H9 (cell line): ENCODE results near the gene BEST4. TPM values are rescaled to one million over a fixed set of nuclear protein-coding genes. Genes with fewer than 3 reads are reported as not detected.
"Not testable (repeated sequence)": the region's sequence is repeated elsewhere in the genome, so short reads cannot be mapped to it uniquely, and the experiment has no call there.

Experiments used
- DNase-seq: peaks from one replicate; pipeline ENCODE4 v3.0.0-alpha.2; 2017
- H2AFZ ChIP-seq: one replicate; pipeline ENCODE4 v1.6.1; 2013; ENCODE audit warnings: mild to moderate bottlenecking, low read length, control low read depth, moderate library complexity
- H2AK5ac ChIP-seq: 2 replicates; pipeline ENCODE4 v1.6.1; 2013; ENCODE audit warnings: low read length, control low read depth, mixed read lengths; ENCODE audit not compliant: insufficient read length
- H2BK120ac ChIP-seq: one replicate; pipeline ENCODE4 v1.6.1; 2013; ENCODE audit warnings: low read depth, mild to moderate bottlenecking, low read length, control low read depth, inconsistent platforms; ENCODE audit not compliant: poor library complexity, severe bottlenecking
- H2BK12ac ChIP-seq: 2 replicates; pipeline ENCODE4 v1.6.1; 2013; ENCODE audit warnings: low read length, control low read depth, mixed read lengths, low read depth; ENCODE audit not compliant: insufficient read length
- H2BK15ac ChIP-seq: 2 replicates; pipeline ENCODE4 v1.6.1; 2013; ENCODE audit warnings: low read depth, low read length, control low read depth
- H2BK20ac ChIP-seq: one replicate; pipeline ENCODE4 v1.6.1; 2013; ENCODE audit warnings: low read depth, mild to moderate bottlenecking, low read length, control low read depth, inconsistent platforms; ENCODE audit not compliant: poor library complexity, severe bottlenecking
- H2BK5ac ChIP-seq: 2 replicates; pipeline ENCODE4 v1.6.1; 2013; ENCODE audit warnings: low read length, control low read depth, mixed read lengths; ENCODE audit not compliant: insufficient read length
- H3K14ac ChIP-seq: 2 replicates; pipeline ENCODE4 v1.6.1; 2013; ENCODE audit warnings: low read length, control low read depth; ENCODE audit not compliant: insufficient read depth
- H3K18ac ChIP-seq: 2 replicates; pipeline ENCODE4 v1.6.1; 2013; ENCODE audit warnings: low read depth, mild to moderate bottlenecking, mixed read lengths, low read length, control low read depth; ENCODE audit not compliant: insufficient read length
- H3K23ac ChIP-seq: 2 replicates; pipeline ENCODE4 v1.6.1; 2013; ENCODE audit warnings: low read length, control low read depth, mixed read lengths, low read depth; ENCODE audit not compliant: insufficient read length
- H3K23me2 ChIP-seq: 2 replicates; pipeline ENCODE4 v1.6.1; 2013; ENCODE audit warnings: low read depth, mild to moderate bottlenecking, mixed read lengths, low read length, control low read depth; ENCODE audit not compliant: insufficient read length, poor library complexity, severe bottlenecking
- H3K27ac ChIP-seq: 2 replicates; pipeline ENCODE4 v1.5.1; 2013; ENCODE audit warnings: low read length, control low read depth, mixed read lengths, low read depth; ENCODE audit not compliant: insufficient read length
- H3K27me3 ChIP-seq: 2 replicates; pipeline ENCODE4 v1.6.1; 2013; ENCODE audit warnings: low read length, control low read depth, inconsistent platforms; ENCODE audit not compliant: insufficient read depth
- H3K4ac ChIP-seq: 2 replicates; pipeline ENCODE4 v1.6.1; 2013; ENCODE audit warnings: low read depth, mild to moderate bottlenecking, control low read depth, inconsistent platforms, low read length, moderate library complexity
- H3K4me1 ChIP-seq: 2 replicates; pipeline ENCODE4 v1.6.1; 2013; ENCODE audit warnings: low read length, control low read depth, inconsistent platforms; ENCODE audit not compliant: insufficient read depth
- H3K4me2 ChIP-seq: 2 replicates; pipeline ENCODE4 v1.6.1; 2013; ENCODE audit warnings: low read length, control low read depth, mixed read lengths; ENCODE audit not compliant: insufficient read length, insufficient read depth
- H3K56ac ChIP-seq: 2 replicates; pipeline ENCODE4 v1.6.1; 2013; ENCODE audit warnings: low read depth, mild to moderate bottlenecking, mixed read lengths, low read length, control low read depth; ENCODE audit not compliant: insufficient read length
- H3K79me1 ChIP-seq: 2 replicates; pipeline ENCODE4 v1.6.1; 2013; ENCODE audit warnings: low read depth, mild to moderate bottlenecking, moderate library complexity, low read length, control low read depth, inconsistent platforms; ENCODE audit not compliant: insufficient read depth, poor library complexity, severe bottlenecking
- H3K79me2 ChIP-seq: 2 replicates; pipeline ENCODE4 v1.6.1; 2013; ENCODE audit warnings: low read length, control low read depth, inconsistent platforms; ENCODE audit not compliant: insufficient read depth
- H3K9ac ChIP-seq: 2 replicates; pipeline ENCODE4 v1.6.1; 2013; ENCODE audit warnings: low read length, control low read depth, mixed read lengths; ENCODE audit not compliant: insufficient read length; ENCODE audit errors: extremely low read depth
- H3K9me3 ChIP-seq: one replicate; pipeline ENCODE4 v1.6.1; 2013; ENCODE audit warnings: low read depth, low read length, inconsistent platforms; ENCODE audit not compliant: control insufficient read depth
- H3T11ph ChIP-seq: one replicate; pipeline ENCODE4 v1.6.1; 2013; ENCODE audit warnings: mild to moderate bottlenecking, low read length, control low read depth, inconsistent platforms
- H4K20me1 ChIP-seq: one replicate; pipeline ENCODE4 v1.6.1; 2013; ENCODE audit not compliant: control insufficient read depth, insufficient read length, insufficient read depth
- H4K5ac ChIP-seq: 2 replicates; pipeline ENCODE4 v1.6.1; 2013; ENCODE audit warnings: low read depth, mild to moderate bottlenecking, mixed read lengths, low read length, control low read depth; ENCODE audit not compliant: insufficient read length
- H4K8ac ChIP-seq: replicated peaks from 2 replicates; pipeline ENCODE4 v1.6.1; 2013; ENCODE audit warnings: low read length, control low read depth, mixed read lengths, low read depth; ENCODE audit not compliant: insufficient read length
- H4K91ac ChIP-seq: 2 replicates; pipeline ENCODE4 v1.6.1; 2013; ENCODE audit warnings: low read depth, mild to moderate bottlenecking, moderate library complexity, mixed read lengths, low read length, control low read depth; ENCODE audit not compliant: insufficient read length
- H3K27ac Mint-ChIP-seq, 3 experiments: 2 replicates in 2 of 3; 3 replicates in 1 of 3; pipeline ENCODE4 v1.8.0; 2020 to 2021; ENCODE audit warnings: mixed read lengths in 3 of 3, mild to moderate bottlenecking in 1 of 3, moderate library complexity in 1 of 3
- H3K27me3 Mint-ChIP-seq: 2 replicates; pipeline ENCODE4 v1.8.0; 2021; ENCODE audit warnings: low read depth, mild to moderate bottlenecking, moderate library complexity, mixed read lengths
- H3K36me3 Mint-ChIP-seq, 3 experiments: 2 replicates in 2 of 3; 3 replicates in 1 of 3; pipeline ENCODE4 v1.8.0; 2020 to 2021; ENCODE audit warnings: low read depth in 3 of 3, mixed read lengths in 3 of 3; ENCODE audit not compliant: insufficient read depth in 1 of 3
- H3K4me1 Mint-ChIP-seq, 2 experiments: 2 replicates each; pipeline ENCODE4 v1.8.0; 2020; ENCODE audit warnings: mixed read lengths in 2 of 2
- H3K4me3 Mint-ChIP-seq, 2 experiments: 2 replicates in 1 of 2; 3 replicates in 1 of 2; pipeline ENCODE4 v1.8.0; 2020 to 2021; ENCODE audit warnings: mild to moderate bottlenecking in 2 of 2, mixed read lengths in 2 of 2, moderate library complexity in 1 of 2
- H3K9me3 Mint-ChIP-seq, 2 experiments: 2 replicates in 1 of 2; 3 replicates in 1 of 2; pipeline ENCODE4 v1.8.0; 2020; ENCODE audit warnings: mild to moderate bottlenecking in 2 of 2, mixed read lengths in 2 of 2, moderate library complexity in 1 of 2
- WGBS: extraction: QIAGEN DNeasy Blood & Tissue Kit; methylation state at CpG from one replicate; pipeline ENCODE4 v1.1.7; 2013; ENCODE audit warnings: missing lambda C conversion rate, low lambda C conversion rate, mixed read lengths; ENCODE audit not compliant: insufficient read length; ENCODE audit errors: extremely low coverage; 5-methylcytosine and 5-hydroxymethylcytosine counted together
- total RNA-seq: library from RNA; stranded (reverse); gene quantifications from 2 replicates; pipeline ENCODE4 v1.2.1, GENCODE V29; 2021
- TF ChIP-seq, protein P1 (sequence below): fragments of 200-600 bp; sonication (generic); conservative IDR thresholded peaks from 3 replicates; pipeline ENCODE4 v1.8.0; 2021; ENCODE audit warnings: antibody characterized with exemption, mild to moderate bottlenecking

BEST4 gene
- total RNA-seq, 1 experiment from 2014 or later: 1.1 TPM

DNA sequence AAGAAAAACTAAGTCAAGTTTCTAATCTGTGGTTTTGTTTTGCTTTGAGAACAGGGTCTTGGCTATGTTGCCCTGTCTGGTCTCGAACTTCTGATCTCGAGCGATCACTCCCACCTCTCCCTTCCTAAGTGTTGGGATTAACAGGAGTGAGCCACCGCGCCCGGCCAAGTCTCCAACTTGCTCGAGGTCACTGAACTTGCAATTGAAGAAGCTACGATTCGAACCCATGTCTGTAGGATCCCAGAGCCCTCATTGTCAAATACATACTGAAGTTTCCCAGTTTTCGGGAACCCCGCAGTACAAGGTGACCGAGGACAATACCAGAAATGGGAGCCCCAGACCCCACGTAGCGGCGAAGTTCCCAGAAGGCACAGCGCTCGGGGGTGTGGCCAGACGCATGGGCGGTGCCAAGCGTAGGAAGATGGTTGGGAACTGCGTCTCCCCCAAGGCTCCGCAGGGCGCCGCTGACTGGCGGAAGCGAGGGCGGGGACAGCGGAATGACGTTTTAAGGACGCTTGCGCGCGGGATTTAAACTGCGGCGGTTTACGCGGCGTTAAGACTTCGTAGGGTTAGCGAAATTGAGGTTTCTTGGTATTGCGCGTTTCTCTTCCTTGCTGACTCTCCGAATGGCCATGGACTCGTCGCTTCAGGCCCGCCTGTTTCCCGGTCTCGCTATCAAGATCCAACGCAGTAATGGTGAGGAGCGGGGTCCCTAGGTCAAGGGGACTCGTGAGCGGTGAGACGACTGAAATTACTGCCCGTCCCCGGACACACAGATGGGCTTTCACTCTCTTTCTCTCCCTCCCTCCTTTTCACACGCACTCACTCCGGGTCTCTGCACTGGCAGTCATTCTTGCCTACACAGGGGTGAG is 48.4 kb downstream of the BEST4 start, which contains the start of gene KIF2C:
TSS of gene KIF2C (plus strand) at position 531 of the 872 bp plus-strand sequence. CDS start at position 627, 96 bp downstream.
- Histone ChIP-seq H3K4ac (no peak within 1 kb of the TSS; the same call in 1 of the 2 replicates), H3K4me1 (no peaks in the 10 kb centered on the region), H2AFZ (no peak within 1 kb of the TSS), H4K91ac (no peak within 1 kb of the TSS), H3K79me1 (peaks cover 5% of the 10 kb centered on the region), H3K23me2 (peaks cover 8% of the 10 kb centered on the region), H2BK15ac (no peak within 1 kb of the TSS), H3K56ac (no peak within 1 kb of the TSS), H2AK5ac (no peak within 1 kb of the TSS), H3K79me2 (peaks cover 9% of the 10 kb centered on the region; the same call in 1 of the 2 replicates), H2BK12ac (no peak within 1 kb of the TSS), H4K20me1 (no peaks in the 10 kb centered on the region), H3K23ac (no peak within 1 kb of the TSS), H4K5ac (no peak within 1 kb of the TSS), H3T11ph (no peak within 1 kb of the TSS), H3K27ac (no peak within 1 kb of the TSS), H3K27me3 (no peaks in the 10 kb centered on the region), H2BK20ac (no peak within 1 kb of the TSS), H2BK5ac (no peak within 1 kb of the TSS), H3K9me3 (no peaks in the 10 kb centered on the region), H3K4me2 (peak within 1 kb of the TSS; percentile 58), H3K18ac (peak within 1 kb of the TSS; percentile 77), H3K14ac (peak within 1 kb of the TSS; percentile 15; the same call in 1 of the 2 replicates), H2BK120ac (no peak within 1 kb of the TSS), H3K9ac (peak within 1 kb of the TSS; percentile 74), H4K8ac (no peak within 1 kb of the TSS)
- Mint-ChIP-seq H3K27ac (peak within 1 kb of the TSS; percentile 96 to 99 (median 98)), H3K4me3 (peak within 1 kb of the TSS; percentile 98 to 99), H3K27me3 (peaks cover 2% of the 10 kb centered on the region; the same call in 1 of the 2 replicates), H3K4me1 (peaks cover 18 to 19% of the 10 kb centered on the region in 2 experiments), H3K36me3 (peaks cover 24 to 35% (median 31%) of the 10 kb centered on the region in 3 experiments), H3K9me3 (peaks cover 0 to 11% of the 10 kb centered on the region in 2 experiments; a peak in 4 of 5 replicates)
- no CpG with 5 or more reads among the region's 57 CpGs for WGBS
- DNase-seq: peak; percentile 97
- TF ChIP-seq, protein P1, sequence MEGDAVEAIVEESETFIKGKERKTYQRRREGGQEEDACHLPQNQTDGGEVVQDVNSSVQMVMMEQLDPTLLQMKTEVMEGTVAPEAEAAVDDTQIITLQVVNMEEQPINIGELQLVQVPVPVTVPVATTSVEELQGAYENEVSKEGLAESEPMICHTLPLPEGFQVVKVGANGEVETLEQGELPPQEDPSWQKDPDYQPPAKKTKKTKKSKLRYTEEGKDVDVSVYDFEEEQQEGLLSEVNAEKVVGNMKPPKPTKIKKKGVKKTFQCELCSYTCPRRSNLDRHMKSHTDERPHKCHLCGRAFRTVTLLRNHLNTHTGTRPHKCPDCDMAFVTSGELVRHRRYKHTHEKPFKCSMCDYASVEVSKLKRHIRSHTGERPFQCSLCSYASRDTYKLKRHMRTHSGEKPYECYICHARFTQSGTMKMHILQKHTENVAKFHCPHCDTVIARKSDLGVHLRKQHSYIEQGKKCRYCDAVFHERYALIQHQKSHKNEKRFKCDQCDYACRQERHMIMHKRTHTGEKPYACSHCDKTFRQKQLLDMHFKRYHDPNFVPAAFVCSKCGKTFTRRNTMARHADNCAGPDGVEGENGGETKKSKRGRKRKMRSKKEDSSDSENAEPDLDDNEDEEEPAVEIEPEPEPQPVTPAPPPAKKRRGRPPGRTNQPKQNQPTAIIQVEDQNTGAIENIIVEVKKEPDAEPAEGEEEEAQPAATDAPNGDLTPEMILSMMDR: no peak

DNA sequence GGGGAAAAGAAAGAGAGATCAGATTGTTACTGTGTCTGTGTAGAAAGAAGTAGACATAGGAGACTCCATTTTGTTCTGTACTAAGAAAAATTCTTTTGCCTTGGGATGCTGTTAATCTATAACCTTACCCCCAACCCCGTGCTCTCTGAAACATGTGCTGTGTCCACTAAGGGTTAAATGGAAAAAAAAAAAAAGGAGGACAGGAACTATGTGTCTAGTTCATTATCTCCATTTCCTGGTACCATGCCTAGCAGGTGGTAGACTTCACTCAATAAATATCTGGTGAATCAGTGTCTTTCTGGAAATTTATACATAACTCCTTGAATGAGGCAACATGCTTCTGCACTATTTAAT is 49.0 kb downstream of the BEST4 start:
- H3K27me3 Mint-ChIP-seq, H3K23me2 ChIP-seq, H2BK12ac ChIP-seq, H3K9me3 ChIP-seq, H3K9ac ChIP-seq, H3K27ac ChIP-seq, H3K27me3 ChIP-seq, H2AFZ ChIP-seq, H2BK5ac ChIP-seq, H2AK5ac ChIP-seq, H2BK20ac ChIP-seq, H3K79me1 ChIP-seq, H2BK15ac ChIP-seq, H3K4ac ChIP-seq, H4K20me1 ChIP-seq, H3K14ac ChIP-seq, H3K79me2 ChIP-seq, H3K23ac ChIP-seq, H4K5ac ChIP-seq, H2BK120ac ChIP-seq, H3K4me1 ChIP-seq, H3T11ph ChIP-seq, H3K56ac ChIP-seq, H4K8ac ChIP-seq, H4K91ac ChIP-seq, DNase-seq: not testable (repeated sequence)
- Histone ChIP-seq H3K4me2 (peak overlapping the region; percentile 58), H3K18ac (peak overlapping the region; percentile 77)
- Mint-ChIP-seq H3K4me3 (peak overlapping the region; percentile 98 to 99), H3K27ac (peak overlapping the region in 2 of 3 experiments; percentile 91 to 98; a peak in 4 of 7 replicates), H3K4me1 (peaks cover 17 to 18% of the 10 kb centered on the region in 2 experiments), H3K36me3 (peaks cover 19 to 29% (median 24%) of the 10 kb centered on the region in 3 experiments), H3K9me3 (peaks cover 0 to 11% of the 10 kb centered on the region in 2 experiments; a peak in 4 of 5 replicates)
- no CpG with 5 or more reads among the region's 1 CpG for WGBS
